IPS-20b (cell line): Measurements from ENCODE around the gene BEND7.
A peak's percentile ranks its signal among the peaks of the same experiment; 100 is the strongest.

Experiments used
- H3K27ac ChIP-seq: one replicate; pipeline ENCODE4 v1.5.1; 2013; ENCODE audit warnings: low read length
- H3K27me3 ChIP-seq: 2 replicates; pipeline ENCODE4 v1.6.1; 2013; ENCODE audit warnings: mild to moderate bottlenecking, low read length, inconsistent platforms; ENCODE audit not compliant: insufficient read depth
- H3K36me3 ChIP-seq: 2 replicates; pipeline ENCODE4 v1.6.1; 2013; ENCODE audit warnings: low read depth, mild to moderate bottlenecking, inconsistent platforms, low read length, moderate library complexity; ENCODE audit not compliant: insufficient read depth
- H3K4me1 ChIP-seq: 2 replicates; pipeline ENCODE4 v1.6.1; 2013; ENCODE audit warnings: mild to moderate bottlenecking, control low read depth, inconsistent platforms, low read length, moderate library complexity; ENCODE audit not compliant: insufficient read depth
- H3K4me3 ChIP-seq: 2 replicates; pipeline ENCODE4 v1.5.1; 2013; ENCODE audit warnings: mild to moderate bottlenecking, low read length, inconsistent platforms
- H3K9ac ChIP-seq: 2 replicates; pipeline ENCODE4 v1.6.1; 2013; ENCODE audit warnings: low read depth, mild to moderate bottlenecking, inconsistent platforms, low read length, moderate library complexity
- H3K9me3 ChIP-seq: 2 replicates; pipeline ENCODE4 v1.6.1; 2013; ENCODE audit warnings: mild to moderate bottlenecking, low read depth, low read length, inconsistent platforms; ENCODE audit not compliant: insufficient read depth

Gene BEND7

GRCh38 chr10:13528875-13529713 lies at the start of gene BEND7:
TSS of gene BEND7 (minus strand) at chr10:13529014. CDS start at chr10:13528533, 481 bp downstream.
- Histone ChIP-seq H3K27ac (no peak within 1 kb of the TSS), H3K4me1 (peaks cover 10% of the 10 kb centered on the region; the same call in 1 of the 2 replicates), H3K36me3 (no peaks in the 10 kb centered on the region), H3K4me3 (peak within 1 kb of the TSS; percentile 75), H3K9ac (peak within 1 kb of the TSS; percentile 65; the same call in 1 of the 2 replicates), H3K27me3 (peaks cover 54% of the 10 kb centered on the region), H3K9me3 (no peaks in the 10 kb centered on the region)

GRCh38 chr10:13573960-13574359 lies 45.1 kb upstream of the BEND7 start:
- Histone ChIP-seq H3K27ac (no peak overlapping the region), H3K36me3 (no peaks in the 10 kb centered on the region), H3K27me3 (no peaks in the 10 kb centered on the region; the same call in 1 of the 2 replicates), H3K4me3 (no peak overlapping the region), H3K9ac (no peak overlapping the region), H3K4me1 (no peaks in the 10 kb centered on the region), H3K9me3 (no peaks in the 10 kb centered on the region)

GRCh38 chr10:13571541-13571940 lies 42.7 kb upstream of the BEND7 start:
- Histone ChIP-seq H3K9me3 (no peaks in the 10 kb centered on the region), H3K4me1 (no peaks in the 10 kb centered on the region)

GRCh38 chr10:13567030-13567429 lies 38.2 kb upstream of the BEND7 start:
- Histone ChIP-seq H3K9ac (no peak overlapping the region), H3K4me3 (no peak overlapping the region), H3K36me3 (no peaks in the 10 kb centered on the region), H3K4me1 (no peaks in the 10 kb centered on the region), H3K9me3 (peaks cover 8% of the 10 kb centered on the region; the same call in 1 of the 2 replicates), H3K27ac (no peak overlapping the region), H3K27me3 (no peaks in the 10 kb centered on the region)

More at GRCh38 chr10:13571541-13571940, 42.7 kb upstream of the BEND7 start:
- Histone ChIP-seq H3K27ac (no peak overlapping the region), H3K27me3 (no peaks in the 10 kb centered on the region; the same call in 1 of the 2 replicates), H3K9ac (no peak overlapping the region), H3K4me3 (no peak overlapping the region), H3K36me3 (no peaks in the 10 kb centered on the region)

GRCh38 chr10:13564576-13564975 lies 35.8 kb upstream of the BEND7 start:
- no peaks in the 10 kb centered on the region for H3K36me3 ChIP-seq
- H3K27ac ChIP-seq = no peak overlapping the region
- no peak overlapping the region for H3K4me3 ChIP-seq
- no peak overlapping the region for H3K9ac ChIP-seq
- no peaks in the 10 kb centered on the region for H3K27me3 ChIP-seq
- no peaks in the 10 kb centered on the region for H3K4me1 ChIP-seq
- H3K9me3 ChIP-seq = peaks cover 8% of the 10 kb centered on the region; the same call in 1 of the 2 replicates

- no peaks in the 10 kb centered on the region for H3K4me1 ChIP-seq
- no peaks in the 10 kb centered on the region for H3K27me3 ChIP-seq
- H3K9me3 ChIP-seq = peaks cover 8% of the 10 kb centered on the region; the same call in 1 of the 2 replicates
- no peaks in the 10 kb centered on the region for H3K36me3 ChIP-seq
- H3K4me3 ChIP-seq = no peak overlapping the region
- H3K27ac ChIP-seq = no peak overlapping the region
- H3K9ac ChIP-seq = no peak overlapping the region
These were observed 34.9 kb upstream of the BEND7 start for GRCh38 chr10:13563481-13564445.

GRCh38 chr10:13560597-13560996 lies 31.8 kb upstream of the BEND7 start:
- Histone ChIP-seq H3K27me3 (no peaks in the 10 kb centered on the region), H3K27ac (no peak overlapping the region), H3K4me3 (no peak overlapping the region), H3K9ac (no peak overlapping the region), H3K9me3 (peaks cover 8% of the 10 kb centered on the region; the same call in 1 of the 2 replicates), H3K4me1 (no peaks in the 10 kb centered on the region), H3K36me3 (no peaks in the 10 kb centered on the region)

- Histone ChIP-seq H3K9me3 (peaks cover 5% of the 10 kb centered on the region; the same call in 1 of the 2 replicates), H3K4me3 (no peak overlapping the region), H3K4me1 (no peaks in the 10 kb centered on the region), H3K9ac (no peak overlapping the region), H3K36me3 (no peaks in the 10 kb centered on the region), H3K27me3 (no peaks in the 10 kb centered on the region), H3K27ac (no peak overlapping the region)
These were observed 30.4 kb upstream of the BEND7 start for GRCh38 chr10:13559124-13559700.

GRCh38 chr10:13555884-13556510 lies 27.2 kb upstream of the BEND7 start:
- H3K36me3 ChIP-seq = no peaks in the 10 kb centered on the region
- H3K4me1 ChIP-seq = no peaks in the 10 kb centered on the region
- H3K27ac ChIP-seq = no peak overlapping the region
- H3K9ac ChIP-seq = no peak overlapping the region
- no peak overlapping the region for H3K4me3 ChIP-seq
- H3K9me3 ChIP-seq = no peaks in the 10 kb centered on the region
- no peaks in the 10 kb centered on the region for H3K27me3 ChIP-seq

GRCh38 chr10:13550802-13551201 lies 22.0 kb upstream of the BEND7 start:
- H3K27me3 ChIP-seq = no peaks in the 10 kb centered on the region
- H3K9ac ChIP-seq = no peak overlapping the region
- no peaks in the 10 kb centered on the region for H3K36me3 ChIP-seq
- H3K4me1 ChIP-seq = no peaks in the 10 kb centered on the region
- no peak overlapping the region for H3K4me3 ChIP-seq
- H3K27ac ChIP-seq = no peak overlapping the region
- no peaks in the 10 kb centered on the region for H3K9me3 ChIP-seq

GRCh38 chr10:13542533-13542932 lies 13.7 kb upstream of the BEND7 start:
- Histone ChIP-seq H3K27ac (no peak overlapping the region), H3K27me3 (no peaks in the 10 kb centered on the region), H3K4me1 (no peaks in the 10 kb centered on the region), H3K9me3 (no peaks in the 10 kb centered on the region), H3K4me3 (no peak overlapping the region), H3K9ac (no peak overlapping the region), H3K36me3 (no peaks in the 10 kb centered on the region)
